HUES48 (cell line): ENCODE measurements around the gene TSPAN17.
"Not testable (repeated sequence)": the region's sequence is repeated elsewhere in the genome, so short reads cannot be mapped to it uniquely, and the experiment has no call there.

ENCODE experiments used
- H3K27ac ChIP-seq: one replicate; pipeline ENCODE4 v1.7.0; 2013; ENCODE audit warnings: low read depth, low read length, inconsistent platforms
- H3K27me3 ChIP-seq: 2 replicates; pipeline ENCODE4 v1.6.1; 2013; ENCODE audit warnings: mild to moderate bottlenecking, low read length; ENCODE audit not compliant: control insufficient read depth, insufficient read depth
- H3K36me3 ChIP-seq: 2 replicates; pipeline ENCODE4 v1.6.1; 2013; ENCODE audit warnings: low read length; ENCODE audit not compliant: control insufficient read depth, insufficient read depth
- H3K4me1 ChIP-seq: 2 replicates; pipeline ENCODE4 v1.6.1; 2013; ENCODE audit warnings: mild to moderate bottlenecking, low read length; ENCODE audit not compliant: control insufficient read depth, insufficient read depth
- H3K4me3 ChIP-seq: 2 replicates; pipeline ENCODE4 v1.5.1; 2013; ENCODE audit warnings: mild to moderate bottlenecking, low read depth, low read length
- H3K9ac ChIP-seq: 2 replicates; pipeline ENCODE4 v1.6.1; 2013; ENCODE audit warnings: mild to moderate bottlenecking, low read depth, low read length, moderate library complexity
- H3K9me3 ChIP-seq: 2 replicates; pipeline ENCODE4 v1.6.1; 2013; ENCODE audit warnings: low read length; ENCODE audit not compliant: control insufficient read depth, insufficient read depth

Gene TSPAN17

GRCh38 chr5:176699446-176699845, 52.2 kb downstream of the TSPAN17 start:
- not testable (repeated sequence) for H3K27ac ChIP-seq, H3K4me3 ChIP-seq, H3K9me3 ChIP-seq, H3K9ac ChIP-seq, H3K36me3 ChIP-seq, H3K27me3 ChIP-seq
- peaks cover 36% of the 10 kb centered on the region for H3K4me1 ChIP-seq

- no peak overlapping the region for H3K27ac ChIP-seq
- 0 out of 2 replicates have a peak, but pooled peaks cover 4% of the 10 kb centered on the region for H3K27me3 ChIP-seq
- H3K4me3 ChIP-seq = no peak overlapping the region
- H3K4me1 ChIP-seq = peaks cover 36% of the 10 kb centered on the region
- no peaks in the 10 kb centered on the region for H3K36me3 ChIP-seq
- no peak overlapping the region for H3K9ac ChIP-seq
- H3K9me3 ChIP-seq = no peaks in the 10 kb centered on the region
Observed at GRCh38 chr5:176700239-176700847, 53.1 kb downstream of the TSPAN17 start.

- Histone ChIP-seq H3K27ac (no peak overlapping the region), H3K9me3 (no peaks in the 10 kb centered on the region), H3K9ac (no peak overlapping the region), H3K36me3 (no peaks in the 10 kb centered on the region), H3K4me3 (no peak overlapping the region), H3K27me3 (no peaks in the 10 kb centered on the region), H3K4me1 (peaks cover 20% of the 10 kb centered on the region)
Observed at GRCh38 chr5:176702671-176703641, 55.7 kb downstream of the TSPAN17 start.

GRCh38 chr5:176703857-176704256, 56.6 kb downstream of the TSPAN17 start:
- Histone ChIP-seq H3K36me3 (no peaks in the 10 kb centered on the region), H3K9me3 (no peaks in the 10 kb centered on the region), H3K4me3 (no peak overlapping the region), H3K4me1 (peaks cover 11% of the 10 kb centered on the region), H3K27me3 (no peaks in the 10 kb centered on the region), H3K27ac (no peak overlapping the region), H3K9ac (no peak overlapping the region)

- no peak overlapping the region for H3K9ac ChIP-seq
- no peaks in the 10 kb centered on the region for H3K27me3 ChIP-seq
- no peaks in the 10 kb centered on the region for H3K9me3 ChIP-seq
- no peak overlapping the region for H3K4me3 ChIP-seq
- no peak overlapping the region for H3K27ac ChIP-seq
- H3K4me1 ChIP-seq = peaks cover 10% of the 10 kb centered on the region
- no peaks in the 10 kb centered on the region for H3K36me3 ChIP-seq
Observed at GRCh38 chr5:176704355-176704754, 57.1 kb downstream of the TSPAN17 start.

GRCh38 chr5:176704817-176705216, 57.5 kb downstream of the TSPAN17 start:
- no peak overlapping the region for H3K27ac ChIP-seq
- H3K9me3 ChIP-seq = no peaks in the 10 kb centered on the region
- no peaks in the 10 kb centered on the region for H3K27me3 ChIP-seq
- no peaks in the 10 kb centered on the region for H3K36me3 ChIP-seq
- H3K4me1 ChIP-seq = peaks cover 10% of the 10 kb centered on the region
- no peak overlapping the region for H3K9ac ChIP-seq
- no peak overlapping the region for H3K4me3 ChIP-seq
